Chondrocyte (in vitro differentiated cells): ENCODE measurements around the gene KIF23. TPM values are rescaled to one million over a fixed set of nuclear protein-coding genes. Genes with fewer than 3 reads are reported as not detected.

Experiments
- DNase-seq: peaks from one replicate; pipeline ENCODE4 v3.0.0; 2021; ENCODE audit warnings: mixed read lengths, low spot score
- H3K27ac Mint-ChIP-seq: one replicate; pipeline ENCODE4 v1.8.0; 2021; ENCODE audit warnings: mild to moderate bottlenecking, moderate library complexity, mixed read lengths; ENCODE audit not compliant: unreplicated experiment
- H3K27me3 Mint-ChIP-seq: 2 replicates; pipeline ENCODE4 v1.8.0; 2021; ENCODE audit warnings: low read depth, mixed read lengths
- H3K36me3 Mint-ChIP-seq: 2 replicates; pipeline ENCODE4 v1.8.0; 2021; ENCODE audit warnings: low read depth, mixed read lengths
- H3K4me1 Mint-ChIP-seq: 2 replicates; pipeline ENCODE4 v1.8.0; 2021; ENCODE audit warnings: low read depth, mild to moderate bottlenecking, mixed read lengths
- H3K4me3 Mint-ChIP-seq: one replicate; pipeline ENCODE4 v1.8.0; 2021; ENCODE audit warnings: mild to moderate bottlenecking, moderate library complexity, mixed read lengths; ENCODE audit not compliant: unreplicated experiment
- H3K9me3 Mint-ChIP-seq: 2 replicates; pipeline ENCODE4 v1.8.0; 2021; ENCODE audit warnings: low read depth, mixed read lengths
- CTCF ChIP-seq: fragments of 200-600 bp; sonication (generic); IDR thresholded peaks from 2 replicates; pipeline ENCODE4 v1.5.0; 2021; ENCODE audit warnings: antibody characterized with exemption, mild to moderate bottlenecking, moderate library complexity
- total RNA-seq: library from RNA; stranded (reverse); gene quantifications from 3 replicates; pipeline ENCODE4 v1.2.1, GENCODE V29; 2021

Gene KIF23
- total RNA-seq, 1 donor from 2014 or later: 13.5 TPM

GRCh38 chr15:69476704-69477473, 62.7 kb downstream of the KIF23 start:
- DNase-seq: no peak
- Mint-ChIP-seq H3K4me3 (no peak overlapping the region), H3K27me3 (peaks cover 1% of the 10 kb centered on the region), H3K36me3 (peaks cover 4% of the 10 kb centered on the region), H3K9me3 (peaks cover 7% of the 10 kb centered on the region), H3K4me1 (peaks cover 3% of the 10 kb centered on the region), H3K27ac (no peak overlapping the region)
- TF ChIP-seq CTCF: no peak

GRCh38 chr15:69478259-69478781, 64.2 kb downstream of the KIF23 start:
- Mint-ChIP-seq H3K27ac (no peak overlapping the region), H3K27me3 (peaks cover 2% of the 10 kb centered on the region), H3K9me3 (peaks cover 7% of the 10 kb centered on the region), H3K36me3 (peaks cover 4% of the 10 kb centered on the region), H3K4me1 (peaks cover 3% of the 10 kb centered on the region), H3K4me3 (no peak overlapping the region)
- TF ChIP-seq CTCF: peak; percentile 96
- no peak for DNase-seq

GRCh38 chr15:69479081-69479480, 64.9 kb downstream of the KIF23 start:
- DNase-seq: no peak
- TF ChIP-seq CTCF: no peak
- peaks cover 8% of the 10 kb centered on the region for H3K27me3 Mint-ChIP-seq

GRCh38 chr15:69479971-69480370, 65.8 kb downstream of the KIF23 start:
- peaks cover 4% of the 10 kb centered on the region for H3K36me3 Mint-ChIP-seq
- no peak overlapping the region for H3K27ac Mint-ChIP-seq
- peaks cover 7% of the 10 kb centered on the region for H3K9me3 Mint-ChIP-seq
- no peak for DNase-seq
- H3K4me3 Mint-ChIP-seq: no peak overlapping the region
- TF ChIP-seq CTCF: no peak
- peaks cover 10% of the 10 kb centered on the region for H3K27me3 Mint-ChIP-seq
- no peaks in the 10 kb centered on the region for H3K4me1 Mint-ChIP-seq

More at GRCh38 chr15:69479081-69479480, 64.9 kb downstream of the KIF23 start:
- Mint-ChIP-seq H3K36me3 (peaks cover 4% of the 10 kb centered on the region), H3K9me3 (peaks cover 7% of the 10 kb centered on the region), H3K4me3 (no peak overlapping the region), H3K27ac (no peak overlapping the region), H3K4me1 (peaks cover 3% of the 10 kb centered on the region)

- Mint-ChIP-seq H3K36me3 (peaks cover 6% of the 10 kb centered on the region), H3K27me3 (peaks cover 10% of the 10 kb centered on the region), H3K4me1 (no peaks in the 10 kb centered on the region)
These were observed 66.8 kb downstream of the KIF23 start for GRCh38 chr15:69480932-69481331.

More at GRCh38 chr15:69480932-69481331, 66.8 kb downstream of the KIF23 start:
- no peak for DNase-seq
- TF ChIP-seq CTCF: no peak
- H3K9me3 Mint-ChIP-seq: peaks cover 9% of the 10 kb centered on the region
- no peak overlapping the region for H3K4me3 Mint-ChIP-seq
- H3K27ac Mint-ChIP-seq: no peak overlapping the region
